Measurements from ENCODE around the gene XCL2.

DNA sequence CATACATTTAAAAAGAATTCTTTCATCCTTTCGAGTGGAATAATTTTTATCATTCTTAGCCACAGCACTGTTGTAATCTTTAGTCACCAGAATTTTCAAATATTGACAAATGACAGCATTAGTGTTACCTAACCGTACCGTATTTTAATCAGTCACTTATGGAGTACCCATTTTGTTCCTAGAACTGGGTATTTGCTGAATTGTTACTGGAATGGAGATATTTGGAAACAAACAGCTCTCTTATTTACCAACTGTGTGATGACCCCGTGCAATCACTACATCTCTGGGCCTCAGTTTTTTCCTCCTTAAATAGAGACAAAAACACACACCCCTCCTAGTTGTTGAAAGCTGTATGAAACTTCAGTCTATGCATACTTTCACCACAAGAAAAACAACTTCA, 7.9 kb upstream of the XCL2 start:
- TF ChIP-seq, protein P1, sequence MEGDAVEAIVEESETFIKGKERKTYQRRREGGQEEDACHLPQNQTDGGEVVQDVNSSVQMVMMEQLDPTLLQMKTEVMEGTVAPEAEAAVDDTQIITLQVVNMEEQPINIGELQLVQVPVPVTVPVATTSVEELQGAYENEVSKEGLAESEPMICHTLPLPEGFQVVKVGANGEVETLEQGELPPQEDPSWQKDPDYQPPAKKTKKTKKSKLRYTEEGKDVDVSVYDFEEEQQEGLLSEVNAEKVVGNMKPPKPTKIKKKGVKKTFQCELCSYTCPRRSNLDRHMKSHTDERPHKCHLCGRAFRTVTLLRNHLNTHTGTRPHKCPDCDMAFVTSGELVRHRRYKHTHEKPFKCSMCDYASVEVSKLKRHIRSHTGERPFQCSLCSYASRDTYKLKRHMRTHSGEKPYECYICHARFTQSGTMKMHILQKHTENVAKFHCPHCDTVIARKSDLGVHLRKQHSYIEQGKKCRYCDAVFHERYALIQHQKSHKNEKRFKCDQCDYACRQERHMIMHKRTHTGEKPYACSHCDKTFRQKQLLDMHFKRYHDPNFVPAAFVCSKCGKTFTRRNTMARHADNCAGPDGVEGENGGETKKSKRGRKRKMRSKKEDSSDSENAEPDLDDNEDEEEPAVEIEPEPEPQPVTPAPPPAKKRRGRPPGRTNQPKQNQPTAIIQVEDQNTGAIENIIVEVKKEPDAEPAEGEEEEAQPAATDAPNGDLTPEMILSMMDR (IDR thresholded peaks at IDR 0.05; ENCODE audit: borderline replicate concordance, extremely low read depth, low read length, poor library complexity, severe bottlenecking): no peak
- TF ChIP-seq EZH2 (IDR thresholded peaks at IDR 0.05; ENCODE audit: borderline replicate concordance, low read depth, low read length, severe bottlenecking): no peak

All from DND-41 (cell line).